Left lung (tissue), 10 donors: ENCODE data around the gene PDSS1. TPM values are rescaled to one million over a fixed set of nuclear protein-coding genes. Genes with fewer than 3 reads are reported as not detected.
"Not testable (repeated sequence)": the region's sequence is repeated elsewhere in the genome, so short reads cannot be mapped to it uniquely, and the experiment has no call there.

Source experiments
- ATAC-seq: fragments of 200-7000 bp; cut with Tn5 transposase; one replicate; pipeline ENCODE4 v1.9.1; 2020; ENCODE audit warnings: moderate library complexity
- DNase-seq, 4 donors: peaks; one replicate each; pipeline ENCODE4 v3.0.0-alpha.2; 2013 to 2020
- H3K27ac ChIP-seq, 2 donors: fragments of 200-600 bp; sonication (generic) in 1 of 2; one replicate each; pipeline versions ENCODE4 v1.5.0 to v1.8.0; 2020 to 2021
- H3K27me3 ChIP-seq, 2 donors: fragments of 200-600 bp; sonication (generic) in 1 of 2; one replicate each; pipeline versions ENCODE4 v1.5.0 to v1.8.0; 2020 to 2021
- H3K36me3 ChIP-seq, 2 donors: fragments of 200-600 bp; sonication (generic) in 1 of 2; one replicate each; pipeline versions ENCODE4 v1.5.0 to v1.8.0; 2020 to 2021
- H3K4me1 ChIP-seq, 2 donors: fragments of 200-600 bp; one replicate each; pipeline ENCODE4 v1.8.0; 2021
- H3K4me3 ChIP-seq, 2 donors: fragments of 200-600 bp; sonication (generic) in 1 of 2; one replicate each; pipeline versions ENCODE4 v1.5.0 to v1.8.0; 2020 to 2021; ENCODE audit warnings: mild to moderate bottlenecking in 1 of 2
- H3K9me3 ChIP-seq, 2 donors: fragments of 200-600 bp; sonication (generic) in 1 of 2; one replicate each; pipeline versions ENCODE4 v1.5.0 to v1.8.0; 2020 to 2021
- CTCF ChIP-seq, 2 donors: fragments of 200-600 bp; sonication (generic) in 1 of 2; IDR thresholded peaks; one replicate each; pipeline versions ENCODE4 v1.5.0 to v1.8.0; 2021; ENCODE audit warnings: antibody characterized with exemption in 2 of 2
- intact Hi-C, 2 donors: fragments of 100-400 bp; cut with DNase I; formaldehyde crosslinking; loops; one replicate each; pipeline versions ENCODE4 v1.11.2 to v1.14.2; 2022
- polyA plus RNA-seq, 6 donors: library from polyadenylated mRNA; unstranded; fragments of 120-200 nt; gene quantifications; one replicate each; pipeline ENCODE4 v1.2.1, GENCODE V29; 2013; ENCODE audit not compliant: insufficient read length in 6 of 6
- total RNA-seq, 2 donors: library from RNA; stranded (reverse); fragmentation: NEBNext Ultra II Directional; extraction: Animal tissue kit (Norgen Biotek cat#: 25700); gene quantifications; one replicate each; pipeline ENCODE4 v1.2.1, GENCODE V29; 2021
- donor health status: DM: no; HTN: yes; CAD: no.
- donor health status: DM: no; HTN: no; CAD: no.

PDSS1 gene
- total and polyA plus RNA-seq, 8 donors: 7.1 to 17.3 (median 12.7) TPM

GRCh38 chr10:26690731-26691475, 6.6 kb upstream of the PDSS1 start:
- intact Hi-C loops: no loop called here
- ATAC-seq: no peak
- Histone ChIP-seq H3K9me3 (no peaks in the 10 kb centered on the region), H3K4me3 (no peak overlapping the region), H3K27me3 (peaks cover 0 to 13% of the 10 kb centered on the region in 2 donors), H3K36me3 (no peaks in the 10 kb centered on the region), H3K4me1 (peaks cover 0 to 5% of the 10 kb centered on the region in 2 donors), H3K27ac (peak overlapping the region in 1 of 2 donors; percentile 82)
- DNase-seq: no peak
- TF ChIP-seq CTCF (IDR thresholded peaks at IDR 0.05): no peak

GRCh38 chr10:26694536-26694935, 3.0 kb upstream of the PDSS1 start:
- H3K36me3 ChIP-seq, H3K4me3 ChIP-seq, ATAC-seq, intact Hi-C loops, DNase-seq, H3K27ac ChIP-seq, H3K9me3 ChIP-seq: not testable (repeated sequence)
- H3K4me1 ChIP-seq: peaks cover 7 to 29% of the 10 kb centered on the region in 2 donors
- peaks cover 0 to 13% of the 10 kb centered on the region in 2 donors for H3K27me3 ChIP-seq

GRCh38 chr10:26696786-26697162, 727 bp upstream of the PDSS1 start:
- peak overlapping the region; percentile 90 to 99 for H3K27ac ChIP-seq
- no peaks in the 10 kb centered on the region for H3K9me3 ChIP-seq
- peak overlapping the region; percentile 85 to 94 for H3K4me3 ChIP-seq
- DNase-seq (no peak), ATAC-seq (peak; percentile 19)
- peaks cover 0 to 6% of the 10 kb centered on the region in 2 donors for H3K27me3 ChIP-seq
- H3K4me1 ChIP-seq: peaks cover 7 to 28% of the 10 kb centered on the region in 2 donors
- intact Hi-C loops: no loop called here
- no peak for TF ChIP-seq CTCF (IDR thresholded peaks at IDR 0.05)
- no peaks in the 10 kb centered on the region for H3K36me3 ChIP-seq

GRCh38 chr10:26697922-26698608, 564 bp downstream of the PDSS1 start:
- no peaks in the 10 kb centered on the region for H3K9me3 ChIP-seq
- peaks cover 7 to 36% of the 10 kb centered on the region in 2 donors for H3K4me1 ChIP-seq
- peak overlapping the region; percentile 85 to 94 for H3K4me3 ChIP-seq
- intact Hi-C loops: no loop called here
- H3K27ac ChIP-seq: peak overlapping the region; percentile 90 to 99
- no peak for TF ChIP-seq CTCF (IDR thresholded peaks at IDR 0.05)
- H3K27me3 ChIP-seq: peaks cover 0 to under 1% of the 10 kb centered on the region in 2 donors
- no peak for ATAC-seq
- DNase-seq: peak in 1 of 4 donors; percentile 3
- H3K36me3 ChIP-seq: peaks cover 0 to 10% of the 10 kb centered on the region in 2 donors

- H3K4me3 ChIP-seq: peak overlapping the region in 1 of 2 donors; percentile 85
- H3K27me3 ChIP-seq: no peaks in the 10 kb centered on the region
- H3K27ac ChIP-seq: no peak overlapping the region
- no peak for ATAC-seq
- no peaks in the 10 kb centered on the region for H3K9me3 ChIP-seq
- no peak for TF ChIP-seq CTCF (IDR thresholded peaks at IDR 0.05)
- no peak for DNase-seq
- H3K36me3 ChIP-seq: peaks cover 0 to 10% of the 10 kb centered on the region in 2 donors
- peaks cover 7 to 37% of the 10 kb centered on the region in 2 donors for H3K4me1 ChIP-seq
- intact Hi-C loops: no loop called here
These were observed 1.4 kb downstream of the PDSS1 start for GRCh38 chr10:26698909-26699308.
